ENCODE results near the gene EID3.

- TF ChIP-seq CTCF (conservative IDR thresholded peaks at IDR 0.05; ENCODE audit: low read length), result no peak
- TF ChIP-seq EZH2phosphoT487 (IDR thresholded peaks at IDR 0.05; ENCODE audit: borderline replicate concordance), result no peak
Observed at GRCh38 chr12:104305349-104305748, 1.8 kb downstream of the EID3 start.

Measured in Loucy (cell line).